ENCODE data around the gene DEPDC7.
"Not testable (repeated sequence)": the region's sequence is repeated elsewhere in the genome, so short reads cannot be mapped to it uniquely, and the experiment has no call there.

The DEPDC7 gene

DNA sequence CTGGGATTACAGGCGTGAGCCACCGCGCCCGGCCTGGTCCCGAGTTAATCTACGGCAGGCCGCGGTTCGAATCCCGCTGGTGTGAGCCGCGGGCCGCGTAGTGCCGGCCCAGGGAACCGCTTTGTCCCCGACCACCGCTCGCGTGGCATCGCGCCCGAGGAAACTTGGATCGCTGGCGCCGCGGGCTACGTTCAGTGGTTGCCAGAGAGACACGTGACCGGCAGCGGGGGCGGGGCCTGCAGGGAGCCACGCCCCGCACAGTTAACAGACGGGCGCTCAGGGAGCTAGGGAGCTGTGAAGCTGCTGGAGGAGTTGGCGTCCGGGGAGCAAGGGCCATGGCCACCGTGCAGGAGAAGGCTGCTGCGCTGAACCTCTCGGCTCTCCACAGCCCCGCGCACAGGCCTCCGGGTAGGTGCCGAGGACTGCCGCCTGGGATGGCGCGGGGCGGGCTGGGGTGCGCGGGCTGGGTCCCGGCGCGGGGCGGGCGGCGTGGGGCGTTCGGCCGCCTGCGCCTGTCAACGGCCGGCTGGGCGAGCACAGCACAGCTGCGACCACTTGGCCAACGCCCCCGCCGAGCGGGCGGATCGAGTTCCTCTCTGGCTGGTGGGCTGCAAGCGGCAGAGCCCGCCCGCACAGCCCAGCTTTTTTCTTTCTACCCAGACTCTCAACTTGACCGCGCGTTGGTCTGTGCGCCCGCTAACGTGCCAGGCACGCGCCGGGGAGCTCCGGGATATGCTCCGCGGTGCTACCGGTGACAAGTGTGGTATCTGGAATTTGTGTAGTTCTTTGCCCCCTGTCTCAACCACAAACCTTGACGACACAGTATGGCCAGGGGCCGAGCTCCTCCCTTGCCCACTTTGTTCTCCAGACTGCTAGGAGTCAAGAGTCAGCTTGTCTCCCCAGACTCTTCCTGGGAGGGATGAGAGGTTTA, at the start of gene DEPDC7:
Gene DEPDC7 (plus strand): TSS at position 258 of the 931 bp plus-strand sequence. CDS start 78 bp downstream, at position 336.
- DNase-seq (ENCODE audit: extremely low read depth in 1 of 2, low read depth in 1 of 2), result peak; percentile 53 to 56

DNA sequence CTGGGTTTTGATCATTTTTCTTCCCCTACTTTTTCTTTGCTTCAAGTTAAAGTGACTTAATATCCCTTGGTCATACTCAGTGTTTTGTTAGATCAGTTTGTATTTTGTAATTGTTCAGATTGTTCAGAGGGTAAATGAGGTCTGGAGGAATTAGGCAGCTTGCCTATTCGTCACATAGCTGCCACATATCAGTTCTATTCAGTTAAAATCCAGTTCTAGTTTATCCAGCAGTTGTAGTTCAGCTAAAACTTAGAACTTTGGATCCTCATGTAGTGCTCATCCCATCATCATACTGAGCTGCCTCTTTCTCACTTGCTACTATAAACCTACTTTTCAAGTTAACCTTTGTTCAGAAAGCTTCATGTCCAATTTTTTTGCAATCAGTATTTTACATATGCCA, 47.1 kb upstream of the DEPDC7 start:
- no peak for DNase-seq (ENCODE audit: extremely low read depth in 1 of 2, low read depth in 1 of 2)

DNA sequence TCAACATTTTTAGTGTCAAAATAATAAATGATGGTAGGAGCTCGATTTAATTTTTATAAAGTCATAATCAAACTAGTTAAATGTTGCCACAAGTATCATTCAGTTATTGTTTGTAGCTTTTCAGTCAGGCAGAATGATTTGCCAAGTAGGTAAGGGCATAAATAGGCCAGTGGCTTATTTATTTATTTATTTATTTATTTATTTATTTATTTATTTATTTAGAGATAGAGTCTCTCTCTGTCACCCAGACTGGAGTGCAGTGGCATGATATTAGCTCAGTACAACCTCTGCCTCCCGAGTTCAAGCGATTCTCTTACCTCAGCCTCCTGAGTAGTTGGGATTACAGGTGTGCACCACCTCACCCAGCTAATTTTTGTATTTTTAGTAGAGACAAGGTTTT, 43.4 kb upstream of the DEPDC7 start:
- not testable (repeated sequence) for DNase-seq (ENCODE audit: extremely low read depth in 1 of 2, low read depth in 1 of 2)

DNA sequence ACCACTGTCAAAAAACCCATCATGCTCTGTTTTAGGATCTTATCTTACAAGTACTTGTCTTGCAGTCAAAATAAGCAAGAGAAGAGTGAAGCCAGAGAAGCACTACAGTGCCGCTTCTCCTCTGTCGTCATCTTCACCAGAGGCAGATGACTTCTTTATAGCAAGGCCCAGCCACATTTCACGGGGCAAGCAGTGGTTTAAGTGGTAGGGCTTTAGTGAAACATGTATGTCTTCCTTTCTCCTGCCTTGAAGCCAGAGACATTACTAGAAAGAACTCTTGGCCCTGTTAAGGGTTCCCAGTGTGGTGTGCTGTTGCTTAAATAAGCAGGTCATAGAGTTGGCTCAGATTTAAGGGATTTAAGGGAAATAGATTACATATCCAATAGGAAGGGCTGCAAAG, 42.9 kb upstream of the DEPDC7 start:
- DNase-seq (ENCODE audit: extremely low read depth in 1 of 2, low read depth in 1 of 2), result no peak

DNA sequence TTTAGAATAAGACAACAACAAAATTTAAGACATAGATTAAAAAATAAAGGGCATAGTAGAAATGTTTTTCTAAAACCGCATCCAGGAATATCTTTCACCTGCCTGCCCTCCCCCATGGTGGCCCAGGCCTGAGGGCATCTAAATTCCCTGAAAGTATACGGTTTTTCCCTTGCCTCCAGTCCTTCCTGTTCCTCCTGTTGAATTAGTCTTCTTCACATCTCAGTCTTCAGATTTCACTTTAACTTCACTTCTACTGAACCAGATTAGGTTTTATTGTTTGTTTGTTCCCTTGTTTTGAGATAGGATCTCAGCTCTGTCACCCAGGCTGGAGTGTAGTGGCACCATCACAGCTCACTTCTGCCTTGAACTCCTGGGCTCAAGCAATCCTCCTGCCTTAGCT, 33.1 kb upstream of the DEPDC7 start:
- no peak for DNase-seq (ENCODE audit: extremely low read depth in 1 of 2, low read depth in 1 of 2)

DNA sequence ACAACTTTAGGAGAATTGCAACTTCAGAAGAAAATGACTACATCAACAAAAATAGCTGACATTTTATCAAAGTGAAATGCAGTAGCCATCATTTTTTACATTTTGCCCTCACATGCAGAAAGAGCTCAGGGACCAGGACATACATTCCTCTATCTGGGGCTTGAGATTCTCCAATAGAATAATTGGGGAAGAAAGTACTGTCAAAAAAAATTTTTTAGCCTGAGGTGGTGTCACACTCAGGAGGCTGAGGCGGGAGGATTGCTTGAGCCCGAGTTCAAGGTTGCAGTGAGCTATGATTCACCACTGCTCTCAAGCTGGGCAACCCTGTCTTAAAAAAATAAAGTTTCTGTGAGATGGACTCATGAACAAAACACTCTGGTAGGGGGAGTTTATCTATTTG, 32.2 kb upstream of the DEPDC7 start:
- no peak for DNase-seq (ENCODE audit: extremely low read depth in 1 of 2, low read depth in 1 of 2)

DNA sequence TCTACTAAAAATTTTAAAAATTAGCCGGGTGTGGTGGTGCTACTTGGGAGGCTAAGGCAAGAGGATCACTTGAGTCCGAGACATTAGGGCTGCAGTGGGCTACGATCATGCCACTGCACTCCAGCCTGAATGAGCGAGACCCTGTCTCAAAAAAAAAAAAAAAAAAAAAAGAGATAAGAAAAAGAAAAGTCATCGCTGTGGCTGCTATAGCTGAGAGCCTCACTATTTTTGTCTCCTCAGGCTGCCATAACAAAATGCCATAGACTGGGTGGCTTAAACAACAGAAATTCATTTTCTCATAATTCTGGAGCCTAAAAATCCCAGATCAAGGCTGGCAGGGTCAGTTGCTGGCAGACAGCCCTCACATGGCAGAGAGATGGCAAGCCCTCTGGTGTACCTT, 30.1 kb upstream of the DEPDC7 start:
- DNase-seq (ENCODE audit: extremely low read depth in 1 of 2, low read depth in 1 of 2), result no peak

DNA sequence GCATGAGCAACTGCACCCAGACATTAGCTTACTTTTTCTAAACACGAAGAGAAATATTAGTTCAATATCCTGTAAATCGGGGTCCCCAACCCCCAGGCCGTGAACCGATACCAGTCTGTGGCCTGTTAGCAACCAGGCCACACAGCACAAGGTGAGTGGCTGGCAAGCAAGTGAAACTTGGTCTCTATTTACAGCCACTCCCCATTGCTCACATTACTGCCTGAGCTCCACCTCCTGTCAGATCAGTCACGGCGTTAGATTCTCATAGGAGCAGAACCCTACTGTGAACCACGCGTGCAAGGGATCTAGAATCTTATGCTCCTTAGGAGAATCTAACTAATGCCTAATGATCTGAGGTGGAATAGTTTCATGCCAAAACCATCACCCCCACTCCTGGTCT, 27.8 kb upstream of the DEPDC7 start:
- DNase-seq (ENCODE audit: extremely low read depth in 1 of 2, low read depth in 1 of 2), result no peak

DNA sequence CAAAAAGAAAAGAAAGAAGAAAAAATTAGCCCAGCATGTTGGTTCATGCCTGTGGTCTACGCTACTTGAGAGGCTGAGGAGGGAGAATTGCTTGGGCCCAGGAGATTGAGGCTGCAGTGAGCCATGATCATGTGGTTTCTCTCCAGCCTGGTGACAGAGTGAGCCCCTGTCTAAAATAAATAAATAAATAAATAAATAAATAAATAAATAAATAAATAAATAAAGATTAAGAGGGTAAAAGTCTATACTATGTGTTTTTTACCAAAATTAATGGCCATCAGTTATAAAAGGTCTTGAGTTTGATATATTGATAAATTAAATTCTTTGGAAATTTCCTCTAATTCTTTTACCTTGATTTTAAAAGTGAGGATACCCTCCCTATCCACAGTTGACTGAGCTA, 25.2 kb upstream of the DEPDC7 start:
- no peak for DNase-seq (ENCODE audit: extremely low read depth in 1 of 2, low read depth in 1 of 2)

DNA sequence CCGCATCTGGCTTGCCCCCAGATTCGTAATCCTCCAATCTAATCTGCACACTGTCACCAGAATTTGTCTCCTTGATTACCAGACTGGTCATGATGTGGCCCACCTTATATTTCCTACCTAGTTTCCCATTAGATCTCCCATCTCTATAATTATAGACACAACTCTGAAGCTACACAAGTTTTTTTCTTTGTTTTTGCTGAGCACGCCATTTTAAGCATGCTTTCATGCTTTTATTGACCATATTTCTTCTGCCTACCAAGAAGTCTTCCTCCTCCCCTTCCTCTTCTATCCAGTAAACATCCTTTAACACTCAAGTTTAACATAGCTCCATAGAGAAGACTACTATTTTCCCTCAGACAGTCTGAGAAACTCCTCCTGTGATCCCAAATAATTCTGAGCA, 24.3 kb upstream of the DEPDC7 start:
- no peak for DNase-seq (ENCODE audit: extremely low read depth in 1 of 2, low read depth in 1 of 2)

DNA sequence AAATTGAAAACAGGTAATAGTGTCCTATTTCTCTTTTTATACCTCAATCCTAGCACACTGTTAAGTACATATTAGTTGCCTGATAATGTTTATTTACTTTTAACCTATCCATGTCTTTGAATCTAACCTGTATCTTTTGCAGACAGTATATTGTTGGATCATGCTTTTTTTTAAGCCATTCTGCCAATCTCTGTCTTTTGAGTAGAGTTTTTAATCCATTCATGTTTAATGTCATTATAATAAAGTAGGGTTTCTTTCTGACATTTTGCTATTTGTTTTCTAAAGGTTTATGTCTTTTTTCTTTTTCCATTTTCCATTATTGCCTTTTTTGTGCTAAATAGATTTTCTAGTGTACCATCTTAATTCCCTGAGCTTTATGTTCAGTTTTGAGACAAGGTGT, 23.8 kb upstream of the DEPDC7 start:
- DNase-seq (ENCODE audit: extremely low read depth in 1 of 2, low read depth in 1 of 2), result no peak

DNA sequence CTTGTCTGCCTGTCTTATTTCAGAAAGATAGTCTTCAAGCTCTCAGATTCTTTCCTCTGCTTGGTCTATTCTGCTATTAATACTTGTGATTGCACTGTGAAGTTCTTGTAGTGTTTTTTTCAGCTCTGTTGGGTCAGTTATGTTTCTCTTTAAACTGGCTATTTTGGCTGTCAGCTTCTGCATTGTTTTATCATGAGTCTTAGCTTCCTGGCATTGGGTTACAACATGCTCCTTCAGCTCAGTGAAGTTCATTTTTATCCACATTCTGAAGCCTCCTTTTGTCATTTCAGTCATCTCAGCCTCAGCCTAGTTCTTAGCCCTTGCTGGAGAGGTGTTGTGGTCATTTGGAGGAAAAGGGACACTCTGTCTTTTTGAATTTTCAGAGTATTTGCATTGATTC, 15.5 kb upstream of the DEPDC7 start:
- DNase-seq (ENCODE audit: extremely low read depth in 1 of 2, low read depth in 1 of 2), result no peak

DNA sequence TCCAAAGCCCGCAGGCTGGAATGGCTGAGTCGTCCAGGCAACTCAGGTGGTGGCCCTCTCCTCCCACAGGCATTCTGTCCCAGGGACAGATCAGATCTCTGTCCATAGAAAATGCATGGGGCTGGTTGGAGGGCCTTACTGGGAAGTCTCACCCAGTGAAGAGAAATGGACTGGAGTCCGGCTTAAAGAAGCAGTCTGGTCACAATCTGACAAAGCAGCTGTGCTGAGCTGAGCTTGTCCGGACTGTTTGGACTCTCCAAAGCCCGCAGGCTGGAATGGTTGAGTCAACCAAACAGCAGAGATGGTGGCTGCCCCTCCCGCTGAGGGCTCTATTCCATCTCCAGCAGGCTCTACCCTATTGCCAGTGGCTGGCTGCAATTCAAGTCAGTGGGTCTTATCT, 14.4 kb upstream of the DEPDC7 start:
- no peak for DNase-seq (ENCODE audit: extremely low read depth in 1 of 2, low read depth in 1 of 2)

DNA sequence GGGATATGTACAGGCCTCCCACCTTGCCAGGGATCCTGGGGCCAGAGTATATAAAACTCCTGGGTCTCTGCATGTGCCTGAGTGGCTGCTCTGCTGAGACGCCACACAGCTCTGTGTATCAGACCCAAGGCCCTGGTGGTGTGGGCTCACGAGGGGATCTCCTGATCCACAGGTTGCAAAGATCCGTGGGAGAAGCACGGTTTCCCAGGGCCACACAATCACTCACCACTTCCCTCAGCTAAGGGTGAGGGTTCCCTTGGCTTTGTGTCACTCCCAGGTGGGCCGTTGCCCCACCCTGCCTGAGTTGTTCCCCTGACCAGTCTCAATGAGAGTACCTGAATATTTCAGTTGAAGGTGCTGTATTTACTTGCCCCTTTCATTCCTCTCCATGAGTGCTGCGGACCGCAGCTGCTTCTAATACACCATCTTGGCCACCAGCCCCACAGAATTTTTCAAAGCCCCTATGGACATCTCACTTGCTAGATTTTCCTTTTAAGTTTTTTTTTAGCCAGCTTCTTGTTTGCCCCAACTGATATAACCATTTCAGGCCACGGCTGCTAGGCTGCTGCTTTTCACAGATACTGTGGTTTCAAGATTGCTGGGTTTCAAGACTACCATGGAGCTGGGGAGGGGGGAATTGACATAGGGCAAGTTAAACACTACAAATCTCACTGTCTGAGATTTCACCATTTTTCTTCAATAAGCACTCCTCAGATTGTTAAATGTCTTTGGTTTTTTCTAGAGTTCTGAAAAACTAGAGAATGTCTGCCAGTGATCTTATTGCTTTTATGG, 13.7 kb upstream of the DEPDC7 start:
- DNase-seq (ENCODE audit: extremely low read depth in 1 of 2, low read depth in 1 of 2), result no peak

DNA sequence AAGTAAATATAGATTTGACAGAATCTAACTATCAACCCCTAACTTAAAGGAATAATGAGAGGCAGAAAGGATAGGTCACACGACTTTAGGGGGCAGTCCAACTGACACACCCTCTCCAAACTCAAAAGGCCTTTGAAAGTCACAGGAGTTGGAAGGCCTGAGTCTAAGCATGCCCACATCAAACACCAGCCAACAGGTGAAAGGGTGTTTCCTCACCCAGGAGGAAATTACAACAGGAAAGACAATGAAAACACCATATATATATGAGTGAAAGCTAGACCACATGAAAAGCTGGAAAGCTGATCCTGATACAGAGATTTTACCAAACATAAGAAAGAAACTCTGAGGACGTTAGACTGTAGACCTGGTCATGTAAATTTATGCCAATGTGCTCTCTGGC, 10.5 kb upstream of the DEPDC7 start:
- DNase-seq (ENCODE audit: extremely low read depth in 1 of 2, low read depth in 1 of 2), result no peak

DNA sequence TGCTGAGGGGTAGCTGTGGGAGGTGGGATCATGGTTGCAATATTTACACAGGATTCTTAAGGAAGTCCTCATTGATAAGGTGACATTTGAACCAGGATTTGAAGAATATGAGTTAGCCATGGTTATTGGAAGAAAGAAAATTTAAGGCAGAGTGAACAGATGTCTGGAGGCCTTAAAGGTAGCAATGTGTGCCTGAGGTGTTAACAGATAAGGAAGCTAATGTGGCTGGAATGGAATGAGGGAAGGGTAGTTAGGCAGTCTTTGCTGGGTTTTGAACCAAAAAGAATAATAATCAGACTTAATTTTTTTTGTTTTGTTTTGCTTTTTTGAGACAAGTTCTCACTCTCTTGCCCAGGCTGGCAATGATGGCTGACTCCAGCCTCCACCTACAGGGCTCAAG, 9.7 kb upstream of the DEPDC7 start:
- DNase-seq (ENCODE audit: extremely low read depth in 1 of 2, low read depth in 1 of 2), result no peak

DNA sequence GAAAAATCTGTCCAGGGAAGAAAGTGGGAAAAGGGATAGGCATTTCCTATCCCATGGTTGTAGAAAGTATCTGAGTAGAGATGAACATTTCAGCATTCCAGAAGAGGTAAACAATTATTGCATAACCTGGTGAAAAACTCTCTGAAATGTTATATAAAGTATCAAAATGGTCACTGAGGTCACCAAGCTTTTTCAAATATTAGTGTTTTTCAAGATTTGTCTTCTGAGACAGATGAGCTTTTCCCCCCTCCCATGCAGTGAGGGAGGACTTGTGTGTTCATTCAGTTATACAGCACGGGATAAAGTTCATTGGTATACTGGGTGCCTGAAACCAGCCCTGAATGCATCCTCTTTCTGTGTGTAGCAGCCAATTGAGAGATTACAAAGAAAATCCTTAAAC, 1.9 kb upstream of the DEPDC7 start:
- DNase-seq (ENCODE audit: extremely low read depth in 1 of 2, low read depth in 1 of 2), result no peak

DNA sequence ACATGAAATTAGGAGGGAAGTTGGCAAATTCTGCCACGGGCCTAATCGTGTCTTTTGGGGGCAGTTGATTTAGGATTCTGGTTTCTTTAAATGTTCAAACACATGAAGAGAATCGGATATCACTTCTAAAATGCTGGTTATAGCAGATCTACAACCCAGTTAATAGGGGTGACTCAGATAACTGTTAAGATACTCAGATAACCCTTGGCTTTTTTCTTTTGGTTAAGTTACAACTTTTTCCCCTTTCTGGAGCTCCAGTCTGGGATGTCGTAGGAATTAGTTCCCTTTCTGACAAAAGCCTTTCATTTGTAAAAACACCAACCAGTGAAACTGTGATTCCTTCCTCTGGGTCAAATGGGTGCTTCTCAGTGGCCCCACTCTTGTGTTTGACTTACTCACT, 976 bp downstream of the DEPDC7 start:
- DNase-seq (ENCODE audit: extremely low read depth in 1 of 2, low read depth in 1 of 2), result no peak

DNA sequence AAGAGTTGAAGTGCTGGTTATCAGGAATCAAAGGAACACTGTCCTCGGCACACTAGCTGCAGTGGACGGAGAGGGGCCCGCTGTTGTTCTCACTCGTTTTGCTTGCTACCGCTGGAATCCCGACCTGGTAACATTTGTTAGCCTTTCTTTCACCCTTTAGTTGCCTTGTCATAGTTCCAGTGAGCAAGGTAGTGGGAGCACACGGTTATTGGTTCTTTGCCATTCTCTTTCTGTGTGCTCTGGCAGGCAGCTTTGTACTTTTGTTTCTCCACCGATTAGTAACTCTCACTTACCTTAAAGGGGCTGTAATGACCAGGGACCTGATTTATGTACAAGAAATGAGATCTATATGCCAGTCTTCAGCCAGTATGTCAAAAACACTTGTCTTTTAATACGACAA, 1.8 kb downstream of the DEPDC7 start:
- DNase-seq (ENCODE audit: extremely low read depth in 1 of 2, low read depth in 1 of 2), result no peak

DNA sequence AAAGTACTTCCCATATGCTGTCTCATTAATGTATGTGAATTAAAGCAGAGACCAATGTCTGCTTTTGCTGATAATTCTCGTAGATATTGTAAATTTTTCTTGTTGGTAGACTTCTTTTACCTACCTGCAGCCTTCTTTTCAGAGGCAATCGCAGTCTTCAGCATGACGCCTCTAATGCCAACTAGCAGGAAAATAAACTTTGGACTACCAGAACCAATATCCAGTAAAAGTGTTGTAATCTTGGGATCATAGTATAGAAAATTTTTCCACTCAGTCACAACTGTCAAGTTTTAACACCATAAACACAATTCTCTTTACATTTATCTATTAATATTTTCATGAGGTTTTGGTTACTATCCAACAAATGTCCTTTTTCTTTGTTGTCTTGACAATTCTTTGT, 2.3 kb downstream of the DEPDC7 start:
- no peak for DNase-seq (ENCODE audit: extremely low read depth in 1 of 2, low read depth in 1 of 2)

DNA sequence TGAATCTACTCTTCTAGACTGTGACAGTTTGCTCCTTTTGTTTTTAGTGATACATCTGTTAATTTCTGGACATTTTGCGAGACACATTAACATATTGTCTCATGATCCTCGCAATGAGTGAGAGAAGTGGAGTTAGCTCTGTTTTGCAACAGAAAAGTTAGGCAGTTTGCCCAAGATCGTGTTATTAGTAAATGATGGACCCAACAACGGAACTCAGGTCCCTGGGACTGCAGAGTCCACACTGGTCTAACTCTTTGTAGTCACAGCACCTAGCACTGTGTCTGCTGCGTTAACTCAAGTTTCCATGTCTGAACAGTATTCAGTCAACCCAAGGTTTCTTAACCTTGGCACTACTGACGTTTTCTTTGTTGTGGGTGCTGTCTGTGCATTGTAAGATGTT, 3.2 kb downstream of the DEPDC7 start:
- DNase-seq (ENCODE audit: extremely low read depth in 1 of 2, low read depth in 1 of 2), result no peak

DNA sequence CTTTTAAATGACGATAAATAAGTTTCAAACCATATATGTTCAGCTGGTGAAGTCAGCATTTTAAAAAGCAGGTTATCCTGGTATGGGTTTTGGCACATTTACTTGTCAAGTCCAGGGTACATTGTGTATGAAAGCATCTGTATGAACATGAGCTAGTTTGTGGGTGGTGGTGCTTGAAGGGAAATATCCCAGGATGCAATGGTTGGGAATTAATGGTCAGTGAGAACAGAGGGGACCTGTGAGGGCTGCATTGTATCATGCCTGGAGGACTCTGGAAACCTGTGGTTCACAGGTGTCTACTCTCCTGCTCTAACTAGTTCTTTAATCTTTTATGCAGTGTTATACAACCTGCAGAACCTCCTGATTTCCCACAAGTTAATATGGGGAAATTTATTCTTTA, 5.8 kb downstream of the DEPDC7 start:
- DNase-seq (ENCODE audit: extremely low read depth in 1 of 2, low read depth in 1 of 2), result no peak
